ENCODE results near the gene TMEM63C.

Gene TMEM63C

DNA sequence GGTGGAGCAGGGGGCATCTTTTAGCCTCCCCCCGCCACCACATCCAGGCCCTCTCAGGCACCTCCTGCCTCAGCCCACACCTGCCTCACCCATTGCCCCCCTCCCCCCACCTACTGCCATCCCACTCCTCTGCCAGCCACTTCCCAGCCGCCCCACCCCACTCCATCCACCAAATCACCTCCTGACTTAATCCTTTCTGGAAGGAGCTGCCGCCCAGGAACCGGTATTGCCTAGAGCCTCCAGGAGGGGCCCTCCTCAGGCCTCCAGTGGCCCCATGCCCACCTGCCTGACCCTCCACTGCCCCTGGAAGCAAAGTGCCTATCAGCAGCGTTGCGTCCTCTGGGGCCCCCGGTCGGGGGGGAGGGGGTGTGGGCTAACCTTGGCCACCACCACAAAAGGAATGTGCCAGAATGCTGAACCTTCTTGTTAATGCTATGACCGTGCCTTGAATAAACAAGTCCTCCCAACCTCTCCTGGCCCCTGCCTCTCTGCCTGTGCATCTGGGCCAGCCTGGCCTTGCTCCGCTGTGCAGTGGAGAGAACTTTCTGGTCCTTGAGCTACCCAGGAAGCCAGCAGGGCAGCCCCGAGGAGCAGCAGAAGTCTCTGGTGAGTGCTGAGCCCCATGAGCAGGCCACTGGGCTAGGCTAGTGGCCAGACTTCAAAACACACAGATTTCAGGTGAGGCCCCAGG, 77.6 kb downstream of the TMEM63C start:
- DNase-seq (ENCODE audit: low read depth): no peak

DNA sequence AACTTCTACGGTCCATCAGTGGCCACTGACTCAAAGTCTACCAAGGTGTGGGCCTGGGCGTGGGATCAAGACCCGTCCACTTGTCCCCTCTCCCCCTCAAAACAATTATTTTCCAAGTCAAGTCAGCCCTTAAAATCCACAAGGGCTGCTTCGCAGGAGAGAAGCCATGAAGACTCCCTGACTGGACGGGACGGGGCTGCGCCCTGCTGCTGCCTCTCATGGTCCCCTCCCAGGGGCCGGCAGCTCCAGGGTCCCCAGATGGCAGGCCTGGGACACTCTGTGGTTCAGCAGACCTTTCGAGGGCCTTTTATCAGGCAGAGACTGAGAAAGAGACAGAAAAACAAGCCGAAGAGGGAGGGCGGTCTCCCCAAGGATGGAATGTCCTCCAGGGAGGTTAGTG, 78.6 kb downstream of the TMEM63C start:
- DNase-seq (ENCODE audit: low read depth): no peak

DNA sequence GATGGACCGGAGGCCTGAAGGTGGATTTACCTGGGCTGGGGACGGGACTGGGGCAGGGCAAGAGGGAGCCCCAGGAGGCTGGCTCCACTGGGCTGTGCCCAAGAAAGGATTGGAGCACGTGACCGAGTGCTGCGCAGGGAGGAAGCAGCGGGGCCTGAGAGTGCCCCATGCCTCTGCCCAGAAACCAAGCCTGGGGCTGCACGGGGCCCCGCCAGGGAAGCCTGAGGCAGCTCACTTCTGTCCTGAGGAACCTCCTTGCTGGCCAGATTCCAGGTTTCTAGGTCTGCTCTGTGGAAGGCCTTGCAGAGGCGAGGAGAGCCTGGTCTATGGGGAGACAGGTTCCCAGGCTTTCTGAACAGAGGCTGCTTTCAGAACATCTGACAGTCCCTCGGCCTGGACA, 79.0 kb downstream of the TMEM63C start:
- DNase-seq (ENCODE audit: low read depth): no peak

DNA sequence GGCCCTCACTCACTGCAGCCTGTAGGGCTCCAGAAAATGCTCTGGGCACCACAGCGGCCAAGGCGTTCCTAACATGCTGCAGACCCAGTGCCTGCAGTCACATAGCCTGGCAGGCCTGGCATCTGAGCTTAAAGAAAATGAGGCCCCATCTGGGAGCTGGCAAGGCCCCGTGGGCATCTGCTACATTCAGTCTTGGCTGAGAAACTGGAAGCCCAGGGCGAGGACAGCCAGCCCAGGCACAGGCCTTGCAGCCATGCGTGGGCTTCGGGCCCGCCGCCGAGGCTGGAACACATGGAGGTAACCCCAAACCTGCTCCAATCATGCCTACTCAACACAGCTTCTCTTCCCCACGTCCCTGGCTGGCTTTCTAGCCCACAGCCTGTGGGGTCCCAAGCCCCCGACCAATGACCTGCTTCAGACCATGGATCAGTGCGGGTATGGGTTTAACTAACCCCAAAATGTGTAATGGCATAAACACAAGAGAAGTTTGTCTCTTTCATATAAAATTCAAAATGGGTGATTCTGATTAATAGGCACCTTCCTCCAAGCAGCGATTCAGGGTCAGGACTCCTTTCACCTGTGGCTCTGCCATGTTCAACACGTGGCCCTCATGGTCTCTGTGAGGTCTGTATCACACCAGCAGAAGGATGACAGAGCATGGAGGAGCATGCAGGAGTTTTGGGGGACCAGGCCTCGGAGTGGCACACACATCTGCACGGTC, 83.0 kb downstream of the TMEM63C start:
- DNase-seq (ENCODE audit: low read depth): no peak

DNA sequence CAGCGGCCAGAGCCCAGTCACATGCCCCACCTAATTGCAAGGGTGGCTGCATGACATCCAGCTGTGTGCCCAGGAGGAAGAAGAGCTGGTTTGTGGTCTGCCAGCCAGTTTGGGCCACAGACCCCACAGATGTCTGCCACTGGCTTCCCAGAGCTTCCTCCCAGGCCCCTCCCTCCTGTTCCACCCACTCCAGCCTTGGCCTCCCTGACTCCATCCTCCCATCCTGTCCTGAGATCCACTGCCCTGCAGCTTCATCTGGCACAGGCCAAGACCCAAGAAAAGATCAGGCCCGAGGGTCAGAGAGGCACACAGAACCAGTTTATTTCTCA, 83.6 kb downstream of the TMEM63C start:
- no peak for DNase-seq (ENCODE audit: low read depth)

DNA sequence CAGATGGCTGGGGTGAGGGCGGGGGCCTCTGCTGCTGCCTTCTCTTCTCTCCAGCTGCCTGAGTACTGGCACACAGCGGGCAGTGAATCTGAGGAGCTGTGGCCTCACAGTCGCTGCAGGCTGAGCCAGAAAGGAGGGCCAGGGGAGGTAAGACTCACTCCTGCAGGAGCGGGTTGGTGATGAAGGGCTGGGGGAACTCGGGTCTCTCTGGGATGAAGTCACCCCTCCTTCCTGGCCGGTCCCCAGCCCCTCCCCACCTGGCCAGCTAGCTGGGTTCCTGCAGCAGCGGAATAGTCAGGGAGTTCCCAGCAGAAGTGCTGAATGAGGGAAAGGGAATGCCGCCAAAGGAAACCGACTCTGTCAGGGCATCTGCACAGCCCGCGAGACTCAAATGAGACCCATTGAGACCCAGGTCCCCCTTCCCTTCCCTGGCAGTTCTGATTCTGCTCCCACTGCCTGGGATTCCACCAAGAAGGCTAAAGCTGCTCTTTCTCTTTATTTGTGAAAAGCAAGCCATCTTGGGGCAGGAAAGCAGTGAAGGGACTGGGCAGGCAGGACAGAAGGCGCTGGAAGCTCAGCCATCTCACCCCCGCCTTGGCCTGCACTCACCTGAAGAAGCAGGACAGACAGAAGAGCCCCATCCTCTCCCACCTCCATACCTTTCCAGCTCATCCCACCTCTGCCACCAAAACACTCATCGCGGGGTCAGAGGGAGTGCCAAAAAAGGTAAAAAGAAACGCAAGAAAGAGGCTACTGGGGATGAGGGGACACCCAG, 84.2 kb downstream of the TMEM63C start:
- DNase-seq (ENCODE audit: low read depth): no peak

DNA sequence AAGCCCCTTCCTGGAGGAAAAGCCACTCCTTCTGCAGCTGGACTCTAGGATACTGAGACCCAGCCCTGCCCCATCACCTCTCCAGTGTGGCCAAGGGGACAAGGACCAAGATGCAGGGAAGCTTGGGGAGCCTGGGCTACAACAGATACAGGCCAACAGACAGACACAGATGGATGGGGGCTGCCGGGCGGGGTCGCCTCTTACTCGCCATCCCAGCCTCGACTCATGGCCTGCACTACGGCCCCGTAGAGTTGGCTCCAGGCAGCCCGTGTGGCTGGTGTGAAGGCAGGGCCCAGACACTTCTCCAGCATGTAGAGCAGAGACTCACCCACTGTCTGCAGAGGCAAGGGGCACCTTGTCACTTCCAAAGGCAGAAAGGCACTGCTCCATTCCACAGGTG, 84.7 kb downstream of the TMEM63C start:
- no peak for DNase-seq (ENCODE audit: low read depth)

DNA sequence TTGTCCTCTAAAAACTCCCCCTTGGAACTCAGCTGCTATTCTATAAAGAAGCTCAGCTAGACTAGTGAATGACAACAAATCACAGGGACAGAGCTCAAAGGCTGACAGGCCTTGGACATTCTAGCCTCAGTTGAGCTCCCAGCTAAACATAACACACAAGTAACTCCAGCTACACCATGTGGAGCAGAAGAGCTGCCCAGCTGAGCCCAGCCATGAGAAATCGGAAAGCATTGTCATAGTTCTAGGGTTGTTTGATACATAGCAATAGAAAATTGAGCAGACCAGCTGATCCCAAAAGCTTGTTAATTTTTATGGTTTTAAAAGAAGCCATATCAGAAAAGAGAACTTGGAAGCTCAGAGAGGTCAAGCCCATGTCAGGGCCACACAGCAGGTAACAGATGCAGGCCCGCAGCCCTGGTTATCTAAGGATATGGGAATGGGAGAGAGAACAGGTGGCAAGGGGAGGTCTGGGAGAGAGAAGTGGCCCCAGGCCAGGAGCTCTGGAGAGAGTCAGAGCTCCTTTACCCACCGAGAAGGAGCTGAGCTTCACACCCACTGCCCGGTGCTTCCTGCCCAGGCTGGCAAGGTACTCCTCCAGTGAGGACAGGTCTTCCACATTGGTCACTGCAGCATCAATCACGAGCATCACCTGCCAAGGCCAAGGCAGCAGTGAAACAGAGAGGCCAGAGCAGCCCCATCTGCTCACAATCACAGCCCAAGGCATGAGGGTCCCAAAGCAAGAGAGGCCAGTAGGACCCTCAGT, 86.5 kb downstream of the TMEM63C start:
- no peak for DNase-seq (ENCODE audit: low read depth)

DNA sequence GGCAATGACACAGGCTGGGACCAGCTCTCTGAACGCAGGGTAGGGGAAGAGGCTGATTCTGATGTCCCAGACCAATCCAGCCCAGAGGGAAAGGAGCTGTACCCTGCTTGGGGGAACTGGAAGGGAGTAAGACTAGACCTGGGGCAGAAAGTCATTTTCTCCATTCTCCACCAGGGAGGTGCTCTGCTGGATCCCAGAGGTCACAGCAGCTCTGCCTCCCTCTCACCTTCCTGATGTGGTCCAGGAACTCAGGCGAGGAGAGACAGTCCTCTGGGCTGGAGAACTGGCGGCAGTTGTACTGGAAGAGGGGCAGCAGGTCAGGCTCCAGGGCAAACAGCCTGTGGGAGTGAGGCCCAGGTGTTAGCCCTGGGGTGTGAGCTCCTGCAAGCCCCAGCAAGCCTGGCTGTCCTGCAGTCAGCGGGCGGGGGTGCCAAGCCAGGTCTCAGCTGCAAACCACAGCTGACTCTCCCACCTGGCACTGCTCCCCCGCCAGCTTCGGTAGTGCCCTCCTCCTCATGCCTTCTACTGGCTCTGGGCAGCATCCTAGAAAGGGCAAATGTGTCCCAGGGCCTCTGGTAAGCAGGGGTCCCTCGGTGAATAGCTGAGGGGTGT, 87.5 kb downstream of the TMEM63C start:
- DNase-seq (ENCODE audit: low read depth): no peak

DNA sequence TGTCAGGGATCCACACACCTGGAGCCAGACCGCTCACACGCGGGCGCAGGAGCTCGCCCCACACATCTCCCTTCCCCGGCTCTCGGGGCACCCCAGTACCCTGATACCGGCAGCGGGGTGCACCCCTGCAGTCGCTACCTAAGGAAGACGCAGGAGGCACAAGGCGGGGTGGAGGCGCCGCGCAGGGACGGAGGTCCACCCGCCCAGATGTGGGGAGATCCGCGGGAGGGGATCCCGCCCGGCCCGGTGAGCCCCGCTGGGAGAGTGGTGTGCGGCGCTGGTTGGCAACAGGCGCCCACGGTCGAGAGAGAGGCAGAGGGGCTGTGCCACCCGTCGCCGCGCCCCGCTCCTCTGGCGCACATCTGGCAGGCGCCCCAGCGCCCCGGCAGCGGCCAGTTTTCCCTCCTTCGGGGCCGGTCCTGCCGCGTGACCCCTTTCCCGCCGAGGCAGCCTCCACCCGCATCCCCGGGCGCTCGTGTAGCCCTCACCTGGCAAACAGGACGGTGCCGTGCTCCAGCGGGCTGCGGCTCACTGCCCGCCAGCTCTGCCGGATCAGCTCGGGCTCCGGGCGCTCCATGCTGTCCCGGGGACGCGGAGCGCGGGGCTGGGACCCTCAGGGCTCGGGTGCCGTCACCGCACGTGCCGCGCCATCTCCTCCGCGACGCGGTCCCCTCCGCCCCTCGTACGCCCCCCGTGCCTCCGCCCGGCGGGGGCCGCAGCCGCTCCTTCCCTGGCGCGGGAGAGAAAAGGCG, 88.9 kb downstream of the TMEM63C start:
- DNase-seq (ENCODE audit: low read depth): no peak

DNA sequence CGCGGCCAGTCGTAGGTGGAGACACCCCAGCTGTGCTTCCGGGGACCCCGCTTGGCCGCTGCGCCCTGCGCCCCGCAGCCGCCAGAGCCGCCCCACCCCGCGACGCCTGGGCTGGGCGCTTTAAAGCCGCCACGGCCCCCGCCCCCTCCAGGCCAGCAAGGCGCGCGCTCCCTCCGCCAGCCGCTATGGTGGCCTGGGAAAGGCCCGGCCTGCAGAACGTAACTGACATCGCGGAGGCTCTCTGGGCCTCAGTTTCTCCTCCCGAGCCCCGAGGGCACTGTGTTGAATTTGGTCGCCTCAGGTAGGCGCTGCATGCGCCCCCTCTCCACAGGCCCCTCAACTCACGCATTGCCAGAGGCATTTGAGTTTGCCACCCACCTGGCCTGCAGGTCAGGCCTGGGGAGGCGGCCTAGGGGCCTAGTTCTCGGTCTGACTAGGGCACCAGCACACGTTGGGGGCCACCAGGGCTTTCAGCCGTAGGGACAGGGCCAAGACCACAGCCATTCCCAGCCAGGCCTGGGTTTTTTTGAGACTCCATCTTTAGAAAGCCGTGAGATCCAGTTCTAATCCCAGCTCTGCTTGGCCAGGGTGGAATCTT, 89.6 kb downstream of the TMEM63C start, which contains the start of gene NGB:
Gene NGB (minus strand): TSS at position 94 of the 598 bp plus-strand sequence. CDS start 269 bp downstream, outside the sequence.
- DNase-seq (ENCODE audit: low read depth): no peak

DNA sequence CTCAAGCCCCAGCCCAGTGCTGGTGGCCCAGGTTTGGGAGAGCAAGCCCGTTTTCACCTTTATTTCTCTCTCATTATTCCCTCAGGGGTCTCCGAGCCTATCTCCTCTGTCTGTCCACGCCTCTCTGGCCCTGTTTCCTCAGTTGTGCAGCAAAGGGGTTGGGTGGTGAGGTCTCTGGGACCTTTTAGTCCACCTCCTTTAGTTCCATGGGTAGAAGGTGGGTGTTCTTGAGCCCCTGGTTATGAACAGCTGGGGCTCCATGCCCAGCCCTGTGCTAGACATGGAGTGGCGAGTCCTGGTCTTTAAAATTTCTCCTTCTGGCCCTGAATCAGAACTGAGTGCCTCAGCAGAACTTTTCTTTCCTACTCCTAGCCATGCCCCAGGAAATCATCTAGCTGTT, 90.7 kb downstream of the TMEM63C start:
- DNase-seq (ENCODE audit: low read depth): no peak

DNA sequence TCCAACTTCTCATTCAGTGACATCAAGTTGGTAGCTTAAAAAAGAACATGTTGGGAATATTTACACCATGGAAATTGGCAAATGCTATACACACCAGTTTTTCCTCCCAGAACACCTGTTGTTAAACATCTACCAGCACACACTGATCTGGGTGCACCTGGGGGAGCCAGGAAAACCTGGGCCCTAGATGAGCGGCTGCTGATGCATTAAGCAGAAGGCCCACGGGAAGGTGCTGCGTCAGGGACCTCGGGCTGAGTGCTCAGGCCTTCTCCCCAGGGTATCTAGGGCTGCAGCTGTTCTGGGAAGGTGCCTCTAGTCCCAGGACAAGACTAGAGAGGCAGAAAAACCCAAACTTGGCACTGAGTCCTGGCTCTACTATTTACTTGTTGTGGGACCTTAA, 92.2 kb downstream of the TMEM63C start:
- DNase-seq (ENCODE audit: low read depth): no peak

DNA sequence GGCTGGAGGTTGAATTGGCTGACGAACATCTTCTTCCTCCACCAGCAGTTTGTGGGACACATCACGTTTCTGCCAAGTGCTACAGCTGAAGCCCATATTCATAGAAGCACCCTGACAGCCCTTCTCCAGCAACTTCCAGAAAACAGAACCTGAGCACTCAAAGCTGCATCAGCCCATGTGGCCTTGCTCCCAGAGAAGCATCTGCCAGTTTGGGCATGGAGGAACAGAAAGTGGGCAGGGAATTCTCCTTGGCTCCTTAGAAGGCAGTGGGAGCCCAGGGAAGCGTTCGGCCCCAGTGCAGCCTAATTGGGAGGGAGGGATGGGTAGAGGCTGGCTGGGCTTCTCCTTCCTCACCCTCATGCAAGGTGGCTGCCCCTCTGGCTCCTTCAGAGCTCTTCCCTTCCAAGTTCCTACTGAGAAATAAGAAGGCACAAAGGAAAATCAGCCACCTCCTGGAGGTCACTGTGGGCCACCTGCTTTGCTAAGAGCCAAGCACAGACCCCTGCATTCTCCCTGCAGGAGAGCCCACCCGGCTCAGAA, 93.5 kb downstream of the TMEM63C start:
- DNase-seq (ENCODE audit: low read depth): no peak

DNA sequence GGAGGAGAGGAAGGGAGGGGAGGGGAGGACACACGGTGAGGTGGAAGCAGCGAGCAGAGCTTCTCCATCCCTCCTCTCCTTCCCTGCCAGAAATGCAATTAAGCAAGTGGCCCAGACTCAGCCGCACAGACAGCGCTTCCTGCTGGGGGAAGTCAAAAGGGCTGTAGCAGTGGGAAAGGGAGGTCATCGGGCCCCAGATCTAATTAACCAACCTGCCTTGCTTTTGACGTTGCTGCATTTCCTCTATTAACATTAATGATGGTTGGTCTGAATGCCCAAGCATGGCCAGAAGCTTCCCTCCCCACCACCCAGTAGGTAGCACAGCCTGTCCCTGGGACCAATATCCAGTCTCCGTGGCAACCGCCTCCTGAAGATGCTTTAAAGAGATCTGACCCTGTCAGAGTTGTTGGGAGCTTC, 94.0 kb downstream of the TMEM63C start:
- no peak for DNase-seq (ENCODE audit: low read depth)

DNA sequence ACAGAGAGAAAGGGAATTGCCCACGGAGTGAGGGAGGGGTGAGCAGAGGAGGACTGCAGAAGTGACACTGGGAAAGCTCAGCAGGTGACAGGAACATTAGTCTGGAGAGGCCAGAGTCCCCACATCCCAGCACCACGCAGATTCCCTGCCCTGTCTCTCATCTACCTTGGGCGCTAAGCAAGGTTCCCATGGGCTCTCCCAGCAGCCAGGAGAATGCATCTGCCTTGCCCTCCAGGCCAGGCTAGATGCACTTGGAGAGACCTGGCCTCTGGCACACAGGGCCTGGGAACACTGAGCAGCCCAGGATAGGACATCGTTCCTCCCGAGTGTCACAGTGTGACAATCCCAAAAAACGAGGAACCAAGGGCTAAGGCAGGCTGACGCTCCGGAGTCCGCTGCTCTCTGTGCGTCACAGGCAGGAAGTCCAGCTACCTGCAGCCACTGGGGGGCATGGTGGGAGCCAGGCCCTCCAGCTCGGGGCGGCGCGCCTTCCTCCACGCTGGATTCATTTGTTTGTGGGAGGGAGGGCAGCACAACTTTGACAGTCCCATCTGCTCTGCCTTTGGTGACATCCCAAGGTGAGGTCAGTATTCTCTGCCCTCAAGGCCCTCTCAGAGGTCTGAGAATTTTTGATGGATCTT, 94.8 kb downstream of the TMEM63C start:
- no peak for DNase-seq (ENCODE audit: low read depth)

DNA sequence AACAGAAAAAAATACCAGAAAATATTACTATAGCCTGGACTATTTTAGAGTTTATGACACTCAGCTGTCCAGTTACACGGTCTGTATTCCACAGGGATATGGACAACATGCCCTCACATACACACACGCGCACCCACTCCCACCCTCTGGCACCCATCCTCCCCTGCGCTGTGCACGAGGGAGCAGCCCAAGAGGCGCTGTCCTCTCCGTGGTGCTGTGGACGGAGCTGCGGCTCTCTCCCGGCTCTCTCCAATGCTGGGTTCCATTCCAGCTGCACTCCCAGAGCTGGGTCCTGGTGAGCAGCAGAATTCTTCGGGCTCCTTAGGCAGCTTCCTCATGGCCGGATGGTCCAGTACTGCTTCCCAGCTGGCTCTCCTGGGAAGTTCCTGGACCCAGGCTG, 95.4 kb downstream of the TMEM63C start:
- DNase-seq (ENCODE audit: low read depth): no peak

DNA sequence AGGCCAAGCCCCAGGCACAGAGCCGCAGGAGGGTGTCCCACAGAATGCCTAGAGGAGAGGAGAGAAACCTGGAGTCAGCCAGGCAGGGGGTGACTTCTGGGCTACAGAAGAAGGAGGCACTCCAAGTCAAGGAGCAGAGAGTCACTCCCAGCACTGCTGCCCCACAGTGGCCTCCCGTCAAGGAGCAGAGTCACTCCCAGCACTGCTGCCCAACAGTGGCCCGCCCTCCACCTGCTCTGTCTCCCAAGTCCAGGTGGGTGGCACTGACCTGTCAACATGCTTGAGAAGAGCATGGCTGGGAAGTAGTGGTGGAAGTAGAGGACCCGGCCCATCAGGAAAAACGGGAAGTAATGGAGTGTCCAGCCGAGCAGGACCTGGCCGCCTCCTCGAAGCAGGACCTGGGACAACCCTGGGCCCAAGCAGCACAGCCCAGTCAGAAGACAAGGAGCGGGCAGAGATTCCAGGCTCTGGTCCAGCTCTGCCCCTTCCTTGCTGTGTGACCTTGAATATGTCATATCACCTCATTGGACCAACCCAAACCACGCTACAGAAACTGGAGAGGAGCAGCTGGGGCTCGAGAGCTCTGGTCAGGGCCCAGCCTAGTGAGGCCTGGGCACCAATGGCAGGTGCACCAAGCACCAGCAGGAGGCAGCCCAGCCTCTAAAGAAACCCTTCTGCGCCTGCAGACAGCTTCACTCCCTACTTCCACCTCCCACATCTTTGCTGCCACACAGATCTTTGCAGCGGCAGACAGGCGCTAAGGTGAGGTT, 97.0 kb downstream of the TMEM63C start:
- DNase-seq (ENCODE audit: low read depth): no peak

DNA sequence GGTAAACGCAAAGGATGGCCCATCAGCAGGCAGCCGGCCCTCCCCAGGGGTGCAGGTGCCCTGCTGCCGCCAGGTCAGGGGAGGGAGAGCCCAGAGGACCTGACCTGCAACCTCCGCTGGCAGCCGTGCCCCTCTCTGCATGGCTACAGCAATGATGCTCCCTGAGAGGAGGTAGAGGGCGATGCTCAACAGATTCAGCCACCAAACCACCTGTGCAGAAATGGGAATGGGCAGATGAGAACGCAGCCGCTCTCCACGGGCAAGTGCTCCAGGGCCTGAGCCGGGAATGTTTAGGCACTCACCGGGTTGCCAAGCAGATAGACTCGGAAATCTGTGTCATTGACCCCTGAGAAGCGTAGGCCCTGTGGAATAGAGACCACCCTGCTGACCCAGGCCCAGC, 98.1 kb downstream of the TMEM63C start:
- no peak for DNase-seq (ENCODE audit: low read depth)
